Activated CD8-positive, alpha-beta T cell treated with anti-CD3 and anti-CD28 coated beads, Interleukin-2, amount 10 ng/mL, durations not matched to agents 7 days and 5 days (primary cell): ENCODE measurements around the gene SIRT1. TPM values are rescaled to one million over a fixed set of nuclear protein-coding genes. Genes with fewer than 3 reads are reported as not detected.
"Not testable (repeated sequence)": the region's sequence is repeated elsewhere in the genome, so short reads cannot be mapped to it uniquely, and the experiment has no call there.

Experiments
- ATAC-seq: fragments of 150-1000 bp; cut with Tn5 transposase; one replicate; pipeline ENCODE4 v1.10.0; 2021; ENCODE audit warnings: moderate library complexity
- CTCF ChIA-PET: fragments of 350-600 bp; sonication (Branson Sonifier 250); formaldehyde crosslinking; loops from one replicate; lab custom pipeline; 2021; ENCODE audit warnings: antibody characterized with exemption; lab: Charles Lee
- POLR2A ChIA-PET: fragments of 350-600 bp; sonication (Branson Sonifier 250); formaldehyde crosslinking; loops from one replicate; lab custom pipeline; 2021; ENCODE audit warnings: antibody characterized with exemption; lab: Charles Lee
- DNase-seq: peaks from one replicate; pipeline ENCODE4 v3.0.0-alpha.2; 2020
- H3K27ac Mint-ChIP-seq: one replicate; pipeline ENCODE4 v1.8.0; 2021; ENCODE audit warnings: mild to moderate bottlenecking, mixed read lengths
- H3K27me3 Mint-ChIP-seq: one replicate; pipeline ENCODE4 v1.8.0; 2021; ENCODE audit warnings: low read depth, mixed read lengths
- H3K36me3 Mint-ChIP-seq: one replicate; pipeline ENCODE4 v1.8.0; 2021; ENCODE audit warnings: low read depth, mixed read lengths
- H3K4me1 Mint-ChIP-seq: one replicate; pipeline ENCODE4 v1.8.0; 2021; ENCODE audit warnings: low read depth, mixed read lengths
- H3K4me3 Mint-ChIP-seq: one replicate; pipeline ENCODE4 v1.8.0; 2021; ENCODE audit warnings: mild to moderate bottlenecking, mixed read lengths
- H3K9me3 Mint-ChIP-seq: one replicate; pipeline ENCODE4 v1.8.0; 2022; ENCODE audit warnings: mixed read lengths; ENCODE audit not compliant: insufficient read depth
- total RNA-seq, 2 experiments: library from RNA; stranded (reverse); gene quantifications; one replicate each; pipeline ENCODE4 v1.2.3, GENCODE V29; 2021

Gene SIRT1
- total RNA-seq, 2 experiments from 2014 or later: 21.9 TPM

GRCh38 chr10:67924136-67924535 is 39.7 kb downstream of the SIRT1 start:
- Mint-ChIP-seq H3K27me3 (no peaks in the 10 kb centered on the region), H3K9me3 (no peaks in the 10 kb centered on the region), H3K27ac (no peak overlapping the region), H3K4me1 (no peaks in the 10 kb centered on the region), H3K4me3 (no peak overlapping the region), H3K36me3 (peaks cover 30% of the 10 kb centered on the region)
- ATAC-seq (no peak), DNase-seq (no peak)
- CTCF ChIA-PET: interaction anchor here (1.9 kb wide), 1 partner anchor 136 kb away, joined by 4 read pairs; no protein-coding TSS in a partner anchor
- POLR2A ChIA-PET: no interaction called here

DNA sequence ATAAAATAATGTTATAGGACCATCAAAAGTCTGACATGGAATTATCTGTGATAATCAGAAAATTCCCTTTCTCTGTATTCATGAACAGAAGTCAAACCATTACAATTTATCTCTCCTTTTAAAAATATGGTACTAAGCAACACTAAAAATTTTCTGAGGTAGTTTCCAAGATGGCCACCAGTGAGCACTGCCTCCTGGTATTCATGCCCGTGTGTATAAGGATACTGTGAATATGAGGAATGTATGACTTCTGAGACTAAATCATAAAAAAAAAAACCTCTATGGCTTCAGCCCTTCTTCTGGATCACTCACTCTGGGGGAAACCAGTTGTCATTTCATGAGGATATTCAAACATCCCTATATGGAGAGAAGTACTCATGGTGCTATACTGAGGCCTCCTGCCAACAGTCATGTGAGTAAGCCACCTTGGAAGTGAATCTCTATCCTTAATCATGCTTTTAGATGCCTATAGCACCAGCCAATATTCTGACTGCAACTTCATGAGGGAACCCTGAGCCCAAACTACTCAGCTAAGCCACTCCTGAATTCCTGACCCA is 41.1 kb downstream of the SIRT1 start:
- no peaks in the 10 kb centered on the region for H3K4me1 Mint-ChIP-seq

GRCh38 chr10:67926951-67927350 is 42.5 kb downstream of the SIRT1 start:
- Mint-ChIP-seq H3K9me3 (no peaks in the 10 kb centered on the region), H3K4me3 (no peak overlapping the region), H3K4me1 (no peaks in the 10 kb centered on the region), H3K27me3 (no peaks in the 10 kb centered on the region), H3K27ac (no peak overlapping the region), H3K36me3 (peaks cover 27% of the 10 kb centered on the region)
- ChIA-PET POLR2A (no interaction called here), CTCF (no interaction called here)
- ATAC-seq (no peak), DNase-seq (no peak)

More for the DNA sequence above, 41.1 kb downstream of the SIRT1 start:
- ChIA-PET CTCF (no interaction called here), POLR2A (no interaction called here)
- Mint-ChIP-seq H3K36me3 (peaks cover 24% of the 10 kb centered on the region), H3K27ac (no peak overlapping the region), H3K9me3 (no peaks in the 10 kb centered on the region), H3K4me3 (no peak overlapping the region), H3K27me3 (no peaks in the 10 kb centered on the region)
- ATAC-seq: no peak
- no peak for DNase-seq

GRCh38 chr10:67933199-67933598 is 48.7 kb downstream of the SIRT1 start:
- ATAC-seq: no peak
- no peaks in the 10 kb centered on the region for H3K9me3 Mint-ChIP-seq
- ChIA-PET POLR2A (no interaction called here), CTCF (no interaction called here)
- H3K4me1 Mint-ChIP-seq: no peaks in the 10 kb centered on the region
- H3K27ac Mint-ChIP-seq: no peak overlapping the region
- H3K36me3 Mint-ChIP-seq: peaks cover 27% of the 10 kb centered on the region
- no peaks in the 10 kb centered on the region for H3K27me3 Mint-ChIP-seq
- no peak overlapping the region for H3K4me3 Mint-ChIP-seq
- no peak for DNase-seq

DNA sequence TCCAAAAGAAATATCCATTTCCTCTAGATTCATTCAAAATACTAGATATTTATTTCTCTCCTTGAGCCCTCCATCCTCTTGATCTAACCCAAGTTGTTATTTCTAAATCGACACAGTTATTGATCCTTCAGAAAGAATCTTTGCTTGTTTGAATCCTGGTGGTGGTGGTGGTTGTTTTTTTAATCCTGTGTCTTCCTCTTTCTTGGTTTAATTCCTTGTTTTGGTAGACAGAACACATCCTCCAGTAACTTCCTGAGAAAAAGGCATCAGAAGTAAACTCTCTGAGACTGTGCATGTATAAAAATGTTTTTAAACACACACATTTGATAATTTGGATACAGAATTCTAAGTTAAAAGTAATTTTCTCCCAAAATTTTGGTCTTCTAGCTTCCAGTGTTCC is 49.9 kb downstream of the SIRT1 start:
- Mint-ChIP-seq H3K4me1 (no peaks in the 10 kb centered on the region), H3K27ac (no peak overlapping the region), H3K9me3 (no peaks in the 10 kb centered on the region), H3K36me3 (peaks cover 30% of the 10 kb centered on the region), H3K27me3 (no peaks in the 10 kb centered on the region), H3K4me3 (no peak overlapping the region)
- DNase-seq (no peak), ATAC-seq (no peak)
- POLR2A ChIA-PET: no interaction called here
- CTCF ChIA-PET: no interaction called here

DNA sequence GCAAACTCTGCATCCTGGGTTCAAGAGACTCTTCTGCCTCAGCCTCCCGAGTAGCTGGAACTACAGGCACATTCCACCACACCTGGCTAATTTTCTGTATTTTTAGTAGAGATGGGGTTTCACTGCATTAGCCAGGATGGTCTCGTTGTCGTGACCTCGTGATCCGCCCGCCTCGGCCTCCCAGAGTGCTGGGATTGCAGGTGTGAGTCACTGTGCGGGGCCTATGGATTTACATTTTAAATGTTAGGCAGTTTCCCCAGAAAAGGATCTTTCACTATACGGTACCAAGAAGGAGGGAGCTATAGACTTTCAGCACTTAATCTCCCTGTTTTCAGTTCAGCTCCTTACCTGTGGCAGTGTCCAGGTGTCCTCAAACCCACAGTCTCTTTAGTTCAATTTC is 50.8 kb downstream of the SIRT1 start:
- no peak for DNase-seq
- ChIA-PET POLR2A (no interaction called here), CTCF (no interaction called here)
- H3K36me3 Mint-ChIP-seq: peaks cover 30% of the 10 kb centered on the region
- no peaks in the 10 kb centered on the region for H3K9me3 Mint-ChIP-seq
- H3K27me3 Mint-ChIP-seq: no peaks in the 10 kb centered on the region
- H3K4me1 Mint-ChIP-seq: no peaks in the 10 kb centered on the region
- H3K27ac Mint-ChIP-seq: no peak overlapping the region
- H3K4me3 Mint-ChIP-seq: no peak overlapping the region
- ATAC-seq: no peak

DNA sequence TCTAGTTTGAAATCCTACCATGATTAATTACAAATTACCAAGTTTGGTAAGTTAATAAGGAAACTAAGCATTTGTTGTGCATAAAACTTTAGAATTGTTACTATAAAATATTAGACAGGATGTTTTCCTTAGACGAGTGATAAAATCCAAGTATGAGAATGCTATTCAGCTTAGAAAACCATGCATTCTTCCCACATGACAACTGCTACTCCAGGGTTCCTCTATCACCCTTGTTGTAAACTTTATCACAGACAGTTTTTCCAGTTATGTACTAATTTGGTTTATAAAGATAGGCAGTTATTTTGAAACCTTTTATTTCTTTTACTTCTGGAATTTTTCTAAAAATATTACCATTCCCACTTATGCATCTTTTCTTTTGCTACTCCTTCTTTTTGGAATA is 52.0 kb downstream of the SIRT1 start:
- Mint-ChIP-seq H3K27ac (no peak overlapping the region), H3K4me3 (no peak overlapping the region), H3K4me1 (no peaks in the 10 kb centered on the region), H3K36me3 (peaks cover 29% of the 10 kb centered on the region), H3K27me3 (no peaks in the 10 kb centered on the region), H3K9me3 (no peaks in the 10 kb centered on the region)
- no peak for DNase-seq
- ATAC-seq: no peak
- POLR2A ChIA-PET: no interaction called here
- CTCF ChIA-PET: no interaction called here

GRCh38 chr10:67943917-67944316 is 59.5 kb downstream of the SIRT1 start:
- peaks cover 54% of the 10 kb centered on the region for H3K36me3 Mint-ChIP-seq
- POLR2A ChIA-PET: no interaction called here
- H3K27ac Mint-ChIP-seq: no peak overlapping the region

DNA sequence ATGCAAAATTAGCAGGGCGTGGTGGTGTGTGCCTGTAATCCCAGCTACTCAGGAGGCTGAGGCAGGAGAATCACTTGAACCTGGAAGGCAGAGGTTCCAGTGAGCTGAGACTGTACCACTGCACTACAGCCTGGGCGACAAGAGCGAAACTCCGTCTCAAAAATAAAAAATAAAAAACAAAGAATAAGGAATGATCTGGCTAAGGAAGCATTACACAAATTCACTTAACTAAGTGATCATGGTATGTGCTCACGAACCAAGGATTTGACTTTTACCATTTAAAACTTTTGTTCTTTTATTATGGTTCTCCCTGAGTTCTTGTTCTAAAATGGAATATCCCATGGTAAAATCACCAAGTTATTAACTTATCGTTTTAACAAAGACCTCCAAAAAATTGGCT is 71.2 kb downstream of the SIRT1 start:
- CTCF ChIA-PET: no interaction called here
- H3K27me3 Mint-ChIP-seq: no peaks in the 10 kb centered on the region
- no peaks in the 10 kb centered on the region for H3K9me3 Mint-ChIP-seq
- peaks cover 34% of the 10 kb centered on the region for H3K36me3 Mint-ChIP-seq
- DNase-seq (no peak), ATAC-seq (no peak)
- H3K4me1 Mint-ChIP-seq: no peaks in the 10 kb centered on the region
- H3K27ac Mint-ChIP-seq: no peak overlapping the region
- no peak overlapping the region for H3K4me3 Mint-ChIP-seq
- POLR2A ChIA-PET: no interaction called here

More at GRCh38 chr10:67943917-67944316, 59.5 kb downstream of the SIRT1 start:
- H3K4me1 Mint-ChIP-seq: no peaks in the 10 kb centered on the region
- no peak overlapping the region for H3K4me3 Mint-ChIP-seq
- DNase-seq (no peak), ATAC-seq (no peak)
- CTCF ChIA-PET: no interaction called here
- H3K9me3 Mint-ChIP-seq: no peaks in the 10 kb centered on the region
- no peaks in the 10 kb centered on the region for H3K27me3 Mint-ChIP-seq

DNA sequence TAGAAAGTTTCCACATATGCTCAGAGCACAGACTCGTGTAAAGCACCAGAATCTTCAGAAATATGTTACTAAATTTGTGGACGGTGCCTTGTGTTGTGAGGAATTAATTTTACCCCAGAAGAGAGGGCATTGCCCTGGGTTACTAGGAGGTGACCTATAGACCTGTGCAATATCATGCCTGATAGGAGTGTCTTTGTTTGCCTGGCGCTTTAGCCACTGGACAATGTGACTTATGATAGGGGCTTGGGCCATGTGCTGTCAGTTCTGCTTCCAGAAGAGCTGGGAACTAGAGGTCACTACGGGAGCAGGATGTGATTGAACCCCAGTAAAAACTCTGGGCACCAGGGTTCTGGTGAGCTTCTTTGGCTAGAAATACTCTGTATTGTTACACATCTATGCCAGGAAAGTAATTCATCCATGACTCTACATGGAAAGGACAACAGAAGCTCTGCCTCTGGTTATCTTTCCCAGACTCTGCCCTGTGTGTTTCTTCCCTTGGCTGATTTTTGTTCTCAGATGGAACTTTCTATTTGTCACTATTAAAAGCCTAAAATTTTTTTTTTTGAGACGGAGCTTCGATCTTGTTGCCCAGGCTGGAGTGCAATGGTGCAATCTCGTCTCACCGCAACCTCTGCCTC is 75.5 kb downstream of the SIRT1 start:
- peaks cover 26% of the 10 kb centered on the region for H3K36me3 Mint-ChIP-seq
- no peaks in the 10 kb centered on the region for H3K9me3 Mint-ChIP-seq
- no peak for DNase-seq
- H3K4me1 Mint-ChIP-seq: no peaks in the 10 kb centered on the region
- no peak overlapping the region for H3K4me3 Mint-ChIP-seq
- no peaks in the 10 kb centered on the region for H3K27me3 Mint-ChIP-seq
- H3K27ac Mint-ChIP-seq: no peak overlapping the region
- ATAC-seq: no peak
- ChIA-PET CTCF (no interaction called here), POLR2A (no interaction called here)

DNA sequence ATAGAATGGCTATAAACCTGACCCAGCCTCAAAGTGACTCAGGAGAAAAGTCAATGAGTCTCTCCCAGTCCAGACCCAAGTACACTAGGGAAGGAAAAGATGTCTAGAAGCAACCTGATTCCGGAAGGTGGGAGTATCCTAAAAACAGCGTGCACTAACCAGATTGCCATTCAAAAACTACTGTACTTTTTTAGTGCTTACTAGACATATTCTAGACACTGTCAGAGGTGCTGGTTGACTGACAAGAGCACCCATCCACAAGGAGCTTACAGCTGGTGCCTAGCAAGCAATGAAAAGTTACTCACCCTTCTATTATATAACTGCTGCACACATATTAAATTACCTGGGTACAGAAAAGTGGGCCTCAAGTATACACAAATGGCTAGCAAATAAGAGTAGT is 81.0 kb downstream of the SIRT1 start:
- H3K27ac Mint-ChIP-seq: no peak overlapping the region

DNA sequence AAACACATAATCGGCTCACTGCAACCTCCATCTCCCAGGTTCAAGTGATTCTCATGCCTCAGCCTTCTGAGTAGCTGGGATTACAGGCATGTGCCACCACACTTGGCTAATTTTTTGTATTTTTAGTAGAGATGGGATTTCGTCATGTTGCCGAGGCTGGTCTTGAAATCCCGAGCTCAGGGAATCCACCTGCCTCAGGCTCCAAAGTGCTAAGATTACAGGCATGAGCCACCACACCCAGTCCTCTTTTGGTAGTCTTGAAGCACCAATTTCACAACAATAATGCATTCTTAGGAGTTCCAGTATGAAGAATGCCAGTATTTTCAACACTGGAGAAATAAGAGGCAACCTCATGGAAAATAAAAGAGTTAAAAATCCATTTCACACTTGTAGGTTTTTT is 81.6 kb downstream of the SIRT1 start:
- CTCF ChIA-PET, H3K9me3 Mint-ChIP-seq, POLR2A ChIA-PET, H3K27ac Mint-ChIP-seq, H3K4me1 Mint-ChIP-seq, H3K4me3 Mint-ChIP-seq, H3K27me3 Mint-ChIP-seq, DNase-seq, ATAC-seq: not testable (repeated sequence)
- H3K36me3 Mint-ChIP-seq: peaks cover 54% of the 10 kb centered on the region

More for the DNA sequence above, 81.0 kb downstream of the SIRT1 start:
- POLR2A ChIA-PET: no interaction called here
- CTCF ChIA-PET: no interaction called here
- DNase-seq: no peak
- Mint-ChIP-seq H3K4me1 (no peaks in the 10 kb centered on the region), H3K27me3 (no peaks in the 10 kb centered on the region), H3K36me3 (peaks cover 56% of the 10 kb centered on the region), H3K4me3 (no peak overlapping the region), H3K9me3 (no peaks in the 10 kb centered on the region)
- ATAC-seq: no peak
